Measurements from ENCODE around the gene CTXND2. TPM values are rescaled to one million over a fixed set of nuclear protein-coding genes. Genes with fewer than 3 reads are reported as not detected.
"Not testable (repeated sequence)": the region's sequence is repeated elsewhere in the genome, so short reads cannot be mapped to it uniquely, and the experiment has no call there.

CTXND2 gene
- total and polyA plus RNA-seq, 3 experiments from 2014 or later, result not detected

- Mint-ChIP-seq H3K36me3 (peaks cover 16 to 60% (median 31%) of the 10 kb centered on the region in 3 donors), H3K4me1 (peaks cover 22 to 36% (median 34%) of the 10 kb centered on the region in 3 donors), H3K27me3 (no peaks in the 10 kb centered on the region), H3K27ac (peak overlapping the region in 4 of 8 donors; percentile 42 to 83 (median 74)), H3K9me3 (peaks cover 0 to 13% (median 8%) of the 10 kb centered on the region in 5 donors), H3K4me3 (peak overlapping the region in 6 of 7 donors; percentile 24 to 80 (median 46))
- Histone ChIP-seq H3K4me1 (ENCODE audit: insufficient read depth, low read length) (peaks cover 13% of the 10 kb centered on the region), H3K36me3 (ENCODE audit: insufficient read depth, low read length) (peaks cover 16% of the 10 kb centered on the region), H3K4me3 (ENCODE audit: low read length) (no peak overlapping the region), H3K9me3 (ENCODE audit: low read length) (no peaks in the 10 kb centered on the region), H3K27ac (ENCODE audit: low read depth, low read length) (no peak overlapping the region), H3K27me3 (ENCODE audit: insufficient read depth, low read length, poor library complexity, severe bottlenecking) (no peaks in the 10 kb centered on the region)
- ChIA-PET POLR2A (no interaction called here), CTCF (interaction anchor here (1.3 kb wide), 1 partner anchor 12 kb away, joined by 5 read pairs; no protein-coding TSS in a partner anchor)
- DNase-seq, result no peak
Measured at GRCh38 chr1:150928286-150928685, 41.4 kb downstream of the CTXND2 start.

- CTCF ChIA-PET; H3K27ac ChIP-seq (ENCODE audit: low read depth, low read length); H3K4me3 Mint-ChIP-seq; H3K27ac Mint-ChIP-seq; H3K27me3 Mint-ChIP-seq; H3K9me3 ChIP-seq (ENCODE audit: low read length); DNase-seq; H3K4me3 ChIP-seq (ENCODE audit: low read length); POLR2A ChIA-PET; H3K27me3 ChIP-seq (ENCODE audit: insufficient read depth, low read length, poor library complexity, severe bottlenecking): not testable (repeated sequence)
- peaks cover 22 to 36% (median 34%) of the 10 kb centered on the region in 3 donors for H3K4me1 Mint-ChIP-seq
- peaks cover 16 to 62% (median 31%) of the 10 kb centered on the region in 3 donors for H3K36me3 Mint-ChIP-seq
- Histone ChIP-seq H3K36me3 (ENCODE audit: insufficient read depth, low read length) (peaks cover 16% of the 10 kb centered on the region), H3K4me1 (ENCODE audit: insufficient read depth, low read length) (peaks cover 13% of the 10 kb centered on the region)
- peaks cover 0 to 13% (median 8%) of the 10 kb centered on the region in 5 donors for H3K9me3 Mint-ChIP-seq
Measured at GRCh38 chr1:150928775-150929174, 41.8 kb downstream of the CTXND2 start.

GRCh38 chr1:150931773-150932172 is 44.8 kb downstream of the CTXND2 start:
- DNase-seq, result no peak
- Histone ChIP-seq H3K4me3 (ENCODE audit: low read length) (no peak overlapping the region), H3K4me1 (ENCODE audit: insufficient read depth, low read length) (peaks cover 12% of the 10 kb centered on the region), H3K9me3 (ENCODE audit: low read length) (no peaks in the 10 kb centered on the region), H3K27ac (ENCODE audit: low read depth, low read length) (no peak overlapping the region), H3K36me3 (ENCODE audit: insufficient read depth, low read length) (peaks cover 16% of the 10 kb centered on the region), H3K27me3 (ENCODE audit: insufficient read depth, low read length, poor library complexity, severe bottlenecking) (no peaks in the 10 kb centered on the region)
- POLR2A ChIA-PET, result interaction anchor here (0.7 kb wide), 1 partner anchor 13 kb away, joined by 4 read pairs; no protein-coding TSS in a partner anchor
- H3K4me3 Mint-ChIP-seq, result no peak overlapping the region
- H3K36me3 Mint-ChIP-seq, result peaks cover 21 to 70% (median 31%) of the 10 kb centered on the region in 3 donors
- peaks cover 24 to 35% (median 34%) of the 10 kb centered on the region in 3 donors for H3K4me1 Mint-ChIP-seq
- CTCF ChIA-PET, result interaction anchor here (0.7 to 2.7 kb wide), 2 partner anchors 9 to 1047 kb away, joined by 3 to 8 read pairs; no protein-coding TSS in a partner anchor
- H3K27me3 Mint-ChIP-seq, result no peaks in the 10 kb centered on the region
- H3K27ac Mint-ChIP-seq, result peak overlapping the region in 1 of 8 donors; percentile 63
- peaks cover 0 to 13% (median 8%) of the 10 kb centered on the region in 5 donors for H3K9me3 Mint-ChIP-seq

- H3K27ac ChIP-seq (ENCODE audit: low read depth, low read length), result no peak overlapping the region
- Mint-ChIP-seq H3K27ac (peak overlapping the region in 5 of 8 donors; percentile 1 to 47 (median 15)), H3K27me3 (no peaks in the 10 kb centered on the region), H3K9me3 (no peaks in the 10 kb centered on the region), H3K4me3 (no peak overlapping the region), H3K4me1 (no peaks in the 10 kb centered on the region), H3K36me3 (peaks cover 10 to 83% (median 35%) of the 10 kb centered on the region in 3 donors)
- H3K36me3 ChIP-seq (ENCODE audit: insufficient read depth, low read length), result peaks cover 39% of the 10 kb centered on the region
- DNase-seq, result no peak
- H3K4me1 ChIP-seq (ENCODE audit: insufficient read depth, low read length), result no peaks in the 10 kb centered on the region
- ChIA-PET POLR2A (interaction anchor here (0.5 kb wide), 1 partner anchor 13 kb away, joined by 4 read pairs; no protein-coding TSS in a partner anchor), CTCF (interaction anchor here (0.7 kb wide), 1 partner anchor 23 kb away, joined by 3 read pairs; no protein-coding TSS in a partner anchor)
- H3K4me3 ChIP-seq (ENCODE audit: low read length), result no peak overlapping the region
- H3K27me3 ChIP-seq (ENCODE audit: insufficient read depth, low read length, poor library complexity, severe bottlenecking), result no peaks in the 10 kb centered on the region
- H3K9me3 ChIP-seq (ENCODE audit: low read length), result no peaks in the 10 kb centered on the region
Measured at GRCh38 chr1:150944856-150945255, 57.9 kb downstream of the CTXND2 start.

GRCh38 chr1:150954708-150955107 is 67.8 kb downstream of the CTXND2 start:
- ChIA-PET CTCF (no interaction called here), POLR2A (no interaction called here)
- H3K4me3 ChIP-seq (ENCODE audit: low read length), result no peak overlapping the region
- Mint-ChIP-seq H3K36me3 (peaks cover 9 to 81% (median 25%) of the 10 kb centered on the region in 3 donors), H3K27me3 (no peaks in the 10 kb centered on the region), H3K4me1 (no peaks in the 10 kb centered on the region), H3K4me3 (no peak overlapping the region), H3K9me3 (no peaks in the 10 kb centered on the region), H3K27ac (peak overlapping the region in 1 of 8 donors; percentile 27)
- H3K27me3 ChIP-seq (ENCODE audit: insufficient read depth, low read length, poor library complexity, severe bottlenecking), result no peaks in the 10 kb centered on the region
- H3K9me3 ChIP-seq (ENCODE audit: low read length), result no peaks in the 10 kb centered on the region
- H3K4me1 ChIP-seq (ENCODE audit: insufficient read depth, low read length), result no peaks in the 10 kb centered on the region
- no peak overlapping the region for H3K27ac ChIP-seq (ENCODE audit: low read depth, low read length)
- H3K36me3 ChIP-seq (ENCODE audit: insufficient read depth, low read length), result peaks cover 30% of the 10 kb centered on the region
- DNase-seq, result no peak

GRCh38 chr1:150955280-150955679 is 68.3 kb downstream of the CTXND2 start:
- POLR2A ChIA-PET, result no interaction called here
- CTCF ChIA-PET, result no interaction called here
- Histone ChIP-seq H3K36me3 (ENCODE audit: insufficient read depth, low read length) (peaks cover 26% of the 10 kb centered on the region), H3K4me3 (ENCODE audit: low read length) (no peak overlapping the region), H3K27me3 (ENCODE audit: insufficient read depth, low read length, poor library complexity, severe bottlenecking) (no peaks in the 10 kb centered on the region), H3K9me3 (ENCODE audit: low read length) (no peaks in the 10 kb centered on the region), H3K27ac (ENCODE audit: low read depth, low read length) (no peak overlapping the region), H3K4me1 (ENCODE audit: insufficient read depth, low read length) (no peaks in the 10 kb centered on the region)
- no peaks in the 10 kb centered on the region for H3K9me3 Mint-ChIP-seq
- no peak for DNase-seq
- H3K4me3 Mint-ChIP-seq, result no peak overlapping the region
- H3K27ac Mint-ChIP-seq, result peak overlapping the region in 3 of 8 donors; percentile 23 to 72 (median 42)
- no peaks in the 10 kb centered on the region for H3K27me3 Mint-ChIP-seq
- H3K4me1 Mint-ChIP-seq, result no peaks in the 10 kb centered on the region
- peaks cover 9 to 80% (median 25%) of the 10 kb centered on the region in 3 donors for H3K36me3 Mint-ChIP-seq

- Mint-ChIP-seq H3K27me3 (no peaks in the 10 kb centered on the region), H3K4me3 (no peak overlapping the region), H3K36me3 (peaks cover 5 to 78% (median 25%) of the 10 kb centered on the region in 3 donors), H3K4me1 (no peaks in the 10 kb centered on the region), H3K27ac (no peak overlapping the region), H3K9me3 (no peaks in the 10 kb centered on the region)
- Histone ChIP-seq H3K9me3 (ENCODE audit: low read length) (no peaks in the 10 kb centered on the region), H3K27me3 (ENCODE audit: insufficient read depth, low read length, poor library complexity, severe bottlenecking) (no peaks in the 10 kb centered on the region), H3K27ac (ENCODE audit: low read depth, low read length) (no peak overlapping the region), H3K4me3 (ENCODE audit: low read length) (no peak overlapping the region), H3K36me3 (ENCODE audit: insufficient read depth, low read length) (peaks cover 25% of the 10 kb centered on the region), H3K4me1 (ENCODE audit: insufficient read depth, low read length) (no peaks in the 10 kb centered on the region)
- no peak for DNase-seq
- ChIA-PET POLR2A (interaction anchor here (0.6 to 0.9 kb wide), 3 partner anchors 17 to 343 kb away, joined by 3 to 6 read pairs (median 5); no protein-coding TSS in a partner anchor), CTCF (no interaction called here)
Measured at GRCh38 chr1:150957666-150958065, 70.7 kb downstream of the CTXND2 start.

GRCh38 chr1:150960646-150961045 is 73.7 kb downstream of the CTXND2 start:
- CTCF ChIA-PET, result no interaction called here
- peaks cover 40% of the 10 kb centered on the region for H3K36me3 ChIP-seq (ENCODE audit: insufficient read depth, low read length)

More at GRCh38 chr1:150960646-150961045, 73.7 kb downstream of the CTXND2 start:
- no peaks in the 10 kb centered on the region for H3K27me3 Mint-ChIP-seq
- H3K9me3 Mint-ChIP-seq, result no peaks in the 10 kb centered on the region
- Histone ChIP-seq H3K4me1 (ENCODE audit: insufficient read depth, low read length) (no peaks in the 10 kb centered on the region), H3K4me3 (ENCODE audit: low read length) (no peak overlapping the region), H3K27ac (ENCODE audit: low read depth, low read length) (no peak overlapping the region), H3K27me3 (ENCODE audit: insufficient read depth, low read length, poor library complexity, severe bottlenecking) (no peaks in the 10 kb centered on the region), H3K9me3 (ENCODE audit: low read length) (no peaks in the 10 kb centered on the region)
- H3K4me3 Mint-ChIP-seq, result no peak overlapping the region
- H3K4me1 Mint-ChIP-seq, result no peaks in the 10 kb centered on the region
- POLR2A ChIA-PET, result no interaction called here
- H3K27ac Mint-ChIP-seq, result peak overlapping the region in 2 of 8 donors; percentile 2 to 61
- DNase-seq, result no peak
- H3K36me3 Mint-ChIP-seq, result peaks cover 5 to 81% (median 21%) of the 10 kb centered on the region in 3 donors
